Fibroblast of the conjunctiva (primary cell): ENCODE results near the gene CCDC197.

Experiments used
- DNase-seq: peaks from one replicate; pipeline ENCODE4 v3.0.0-alpha.2; 2010; ENCODE audit warnings: low read depth

The CCDC197 gene

DNA sequence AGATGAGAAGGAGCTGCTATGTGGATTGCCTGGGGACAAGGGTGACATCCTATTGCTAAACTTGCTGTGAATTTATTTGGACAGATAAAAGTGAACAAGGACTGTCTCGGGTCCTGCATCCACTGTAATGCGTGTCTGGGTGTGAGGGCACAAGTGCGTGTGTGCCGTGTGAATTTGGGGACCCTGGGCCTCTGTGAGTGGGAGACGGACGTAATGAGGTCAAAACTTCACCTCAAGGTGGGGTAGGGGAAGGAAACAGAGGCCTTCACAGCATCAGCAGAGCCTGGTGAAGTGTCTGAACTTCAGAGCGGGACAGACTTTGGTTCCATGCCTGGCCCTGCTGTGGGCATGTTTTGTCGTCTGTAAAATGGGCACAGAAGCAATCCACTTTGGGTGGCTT lies 35.5 kb upstream of the CCDC197 start:
- no peak for DNase-seq

DNA sequence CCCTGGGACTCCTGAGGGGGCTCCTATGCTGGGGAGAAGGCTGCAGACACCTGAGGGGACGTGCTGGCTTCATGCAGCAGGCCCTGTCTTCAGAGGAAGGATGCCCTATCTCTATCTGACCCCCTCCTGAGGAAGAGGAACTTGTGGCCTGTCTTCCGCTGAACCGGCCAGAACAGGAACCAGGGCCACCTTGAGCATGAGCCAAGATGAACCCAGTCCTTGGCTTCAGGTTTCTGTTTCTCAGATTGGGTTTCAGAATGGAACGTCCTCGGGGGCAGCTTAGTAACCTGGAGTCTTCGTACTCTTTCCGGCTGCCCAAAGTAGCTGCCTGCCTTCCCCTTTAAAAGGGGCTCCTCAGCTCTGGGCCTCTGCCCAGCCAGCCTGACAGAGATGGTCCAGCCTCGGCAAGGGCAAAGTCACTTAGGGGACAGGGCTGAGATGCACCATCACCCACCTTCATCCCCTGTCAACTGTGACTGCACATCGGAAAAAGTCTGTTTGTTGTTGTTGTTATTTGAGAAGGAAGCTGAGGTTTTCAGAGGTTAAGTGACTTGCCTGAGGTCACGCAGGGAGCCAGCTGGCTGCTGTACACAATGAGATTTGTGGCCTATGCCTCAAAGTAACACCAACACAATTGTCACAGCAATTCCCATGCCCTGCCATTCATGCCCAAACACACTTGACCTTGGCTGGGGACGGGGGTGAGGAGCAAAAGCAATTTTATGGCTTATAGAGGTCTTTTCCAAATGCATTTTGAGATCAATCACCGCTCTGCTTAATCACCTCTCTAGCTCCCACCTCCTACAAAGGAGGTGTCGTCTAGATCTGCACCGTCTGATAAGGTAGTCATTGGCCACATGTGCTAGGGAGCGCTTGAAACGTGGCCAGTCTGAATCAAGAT lies 34.1 kb upstream of the CCDC197 start:
- DNase-seq = no peak

DNA sequence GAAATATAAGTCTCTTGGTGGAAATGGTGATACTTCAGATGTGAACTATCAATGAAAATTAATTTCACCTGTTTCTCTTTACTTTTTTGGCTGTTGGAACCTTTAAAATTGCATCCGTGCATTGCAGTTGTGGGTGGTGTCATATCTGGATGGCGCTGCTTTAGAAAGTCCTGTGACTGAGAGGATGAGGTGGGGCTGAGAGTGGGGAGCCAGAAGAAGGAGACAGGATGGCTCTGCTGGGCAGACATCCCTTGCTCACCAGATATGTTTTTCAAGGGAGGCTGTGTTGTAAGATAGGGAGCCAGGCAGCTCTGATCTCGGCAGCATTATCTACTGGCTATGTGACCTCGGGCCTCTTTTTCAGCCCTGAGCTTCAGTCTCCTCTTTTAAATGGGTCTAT lies 33.4 kb upstream of the CCDC197 start:
- no peak for DNase-seq

DNA sequence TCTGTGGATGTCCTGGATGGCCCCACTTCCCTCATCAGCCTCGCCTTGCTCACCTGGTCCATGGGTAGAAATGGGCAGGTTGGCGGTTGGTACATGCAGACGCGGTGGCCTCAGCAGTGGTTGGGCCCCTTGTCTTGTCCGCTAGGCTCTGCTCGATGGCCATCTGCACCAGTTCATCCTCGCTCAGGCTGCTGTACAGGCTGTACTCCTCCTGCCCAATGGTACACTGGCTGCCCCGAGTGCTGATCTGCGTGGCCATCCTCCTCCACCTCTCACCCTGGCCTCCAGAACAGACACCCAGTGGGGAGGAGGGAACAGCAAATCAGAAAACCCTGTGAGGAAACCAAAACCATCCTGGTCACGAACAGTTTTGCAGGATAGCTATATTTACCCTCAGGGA lies 32.8 kb upstream of the CCDC197 start:
- DNase-seq = no peak

DNA sequence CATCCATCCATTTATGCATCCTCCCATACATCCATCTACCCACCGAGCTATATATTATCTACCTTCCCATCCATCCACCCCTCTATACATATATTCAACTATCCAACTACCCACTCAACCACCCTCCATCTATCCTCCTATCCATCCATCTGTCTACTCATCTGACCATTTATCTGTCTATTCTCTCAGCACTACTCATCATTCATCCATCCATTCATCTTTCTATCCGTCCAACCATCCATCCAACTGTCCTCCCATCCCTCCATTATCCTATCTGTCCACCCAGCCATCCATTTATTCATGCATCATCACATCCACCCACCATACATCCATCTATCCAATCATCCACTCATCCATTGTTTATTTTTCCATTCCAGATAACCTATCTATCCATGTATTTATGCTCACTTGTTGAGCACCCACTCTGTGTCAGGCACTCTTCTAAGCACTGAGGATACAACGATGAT lies 32.2 kb upstream of the CCDC197 start:
- DNase-seq = no peak

DNA sequence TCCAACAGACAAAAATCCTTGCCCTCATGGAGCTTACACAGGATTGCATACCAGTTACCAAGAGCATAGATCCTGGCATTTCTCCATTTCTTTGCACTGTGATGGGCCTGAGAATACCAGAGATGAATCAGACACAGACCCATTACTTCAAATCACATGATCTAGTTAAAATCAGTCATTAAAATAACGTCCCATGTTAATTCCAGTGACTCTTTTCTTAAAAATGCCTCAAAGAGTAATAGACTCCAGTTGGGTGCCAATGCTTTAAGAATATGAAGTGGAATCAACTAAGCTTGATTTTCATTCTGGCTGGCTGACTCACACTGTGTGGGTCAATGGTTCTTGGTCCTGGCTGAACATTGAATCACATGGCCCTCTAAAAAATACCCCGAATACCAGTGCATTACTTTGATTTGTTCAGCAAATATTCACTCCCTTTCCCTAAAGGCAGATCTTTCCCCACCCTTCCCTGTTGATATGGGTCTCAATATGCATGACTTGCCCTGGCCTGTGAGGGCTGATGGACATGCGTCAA lies 31.7 kb upstream of the CCDC197 start:
- DNase-seq = peak; percentile 74

DNA sequence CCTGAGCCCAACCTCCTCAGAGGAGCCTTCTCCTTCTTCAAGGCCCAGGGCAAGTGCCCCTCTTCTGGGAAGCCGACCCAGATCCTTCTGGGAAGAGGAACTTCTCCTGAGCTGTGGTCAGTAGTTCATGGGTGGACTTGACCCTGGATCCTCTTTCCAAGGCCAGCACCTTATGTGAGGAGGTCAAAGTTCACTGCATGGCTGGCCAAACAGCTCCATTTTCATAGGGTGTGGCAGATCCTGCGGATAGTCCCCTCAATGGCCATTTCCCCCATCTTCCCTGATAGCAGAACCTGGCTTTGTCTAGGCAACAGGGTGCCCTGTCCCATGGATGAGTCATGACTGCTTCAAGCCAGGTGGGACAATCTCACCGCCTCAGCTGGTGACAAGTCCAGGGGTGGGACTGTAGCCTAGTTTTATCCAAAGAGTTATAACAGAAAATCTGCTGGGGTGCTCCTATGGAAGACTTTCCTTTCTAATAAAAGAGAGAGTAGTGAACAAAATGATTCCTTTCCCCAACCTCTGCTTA lies 31.1 kb upstream of the CCDC197 start:
- DNase-seq = no peak

DNA sequence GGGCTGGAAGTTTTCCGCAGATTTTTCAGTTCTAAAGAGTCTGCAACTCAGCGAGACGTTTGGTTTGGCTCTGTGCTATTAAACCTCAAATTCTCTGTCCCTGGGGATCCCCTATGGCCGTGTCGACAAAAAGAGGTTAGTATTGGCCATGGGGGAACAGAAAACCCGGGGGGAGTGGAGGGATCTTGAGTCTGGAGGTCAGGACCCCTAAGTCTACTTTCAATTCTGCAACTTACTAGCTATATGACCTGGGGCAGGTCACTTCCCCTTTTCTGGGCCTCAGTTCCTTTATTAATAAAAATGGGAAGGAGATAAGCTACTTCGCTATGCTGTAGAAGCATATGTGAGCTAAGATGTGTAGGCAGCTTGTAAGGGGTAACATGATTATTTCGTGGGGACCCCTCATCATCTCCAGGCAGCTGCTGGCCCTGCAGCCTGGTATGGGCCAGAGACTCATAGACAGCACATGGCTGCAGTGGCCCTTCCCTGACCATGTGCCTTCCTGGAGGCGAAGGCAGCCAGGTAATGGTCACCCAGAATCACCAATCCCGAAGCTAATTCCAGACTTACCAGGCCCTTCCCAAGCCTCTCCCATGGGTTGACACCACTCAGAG lies 29.4 kb upstream of the CCDC197 start:
- no peak for DNase-seq

DNA sequence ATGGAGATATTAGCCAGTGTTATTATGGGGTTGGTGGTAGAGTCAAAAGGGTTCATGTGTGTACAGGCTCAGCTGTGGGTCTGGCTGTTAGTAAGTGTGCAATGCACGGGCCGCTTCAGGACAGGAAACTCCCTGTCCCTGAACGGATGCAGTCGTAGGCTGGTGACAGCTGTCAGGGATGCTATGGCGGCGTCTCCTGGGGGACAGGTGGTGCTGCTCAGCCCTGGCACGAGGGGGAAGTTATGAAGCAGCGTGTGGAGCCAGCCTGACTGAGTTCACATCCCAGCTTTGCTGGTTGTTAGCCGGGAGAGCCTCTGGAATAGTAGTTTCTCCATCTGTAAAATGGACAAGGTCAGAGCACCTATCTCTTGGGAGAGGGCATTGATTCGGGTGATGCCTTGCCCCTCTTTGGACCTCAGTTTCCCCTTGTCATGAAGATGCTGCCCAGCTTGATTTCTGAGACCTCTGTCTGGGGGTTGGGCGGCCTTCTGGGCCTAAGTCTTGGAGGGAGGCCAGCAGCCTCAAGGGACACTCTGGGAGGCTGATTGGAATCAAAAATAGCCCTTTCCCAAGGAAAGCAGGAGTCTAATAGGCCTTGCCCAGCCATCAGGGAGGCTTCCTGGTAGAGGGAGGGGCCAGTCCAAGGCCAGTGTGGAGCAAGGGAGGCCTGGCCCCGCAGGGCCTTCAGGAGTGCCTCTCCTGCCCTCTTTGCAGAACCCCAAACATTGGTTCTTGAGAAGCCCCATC lies 27.8 kb upstream of the CCDC197 start:
- DNase-seq = no peak

DNA sequence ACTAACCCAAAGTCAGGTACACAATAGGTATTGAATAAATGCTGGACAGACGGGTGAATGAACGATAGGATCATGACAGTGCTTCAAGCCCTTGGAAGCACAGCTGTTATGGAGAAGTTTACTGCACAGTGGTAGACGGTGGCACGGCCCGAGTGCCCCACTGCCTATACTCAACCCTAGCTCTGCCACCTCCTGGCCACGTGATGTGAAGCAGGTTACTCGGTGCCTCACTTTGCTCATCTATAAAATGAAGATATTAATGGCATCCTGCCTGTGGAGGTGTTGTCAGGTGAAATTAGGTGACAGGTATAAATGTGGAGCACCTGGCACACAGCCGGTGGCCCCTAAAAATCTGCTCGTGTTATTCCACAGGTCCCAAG lies 26.5 kb upstream of the CCDC197 start:
- DNase-seq = no peak

DNA sequence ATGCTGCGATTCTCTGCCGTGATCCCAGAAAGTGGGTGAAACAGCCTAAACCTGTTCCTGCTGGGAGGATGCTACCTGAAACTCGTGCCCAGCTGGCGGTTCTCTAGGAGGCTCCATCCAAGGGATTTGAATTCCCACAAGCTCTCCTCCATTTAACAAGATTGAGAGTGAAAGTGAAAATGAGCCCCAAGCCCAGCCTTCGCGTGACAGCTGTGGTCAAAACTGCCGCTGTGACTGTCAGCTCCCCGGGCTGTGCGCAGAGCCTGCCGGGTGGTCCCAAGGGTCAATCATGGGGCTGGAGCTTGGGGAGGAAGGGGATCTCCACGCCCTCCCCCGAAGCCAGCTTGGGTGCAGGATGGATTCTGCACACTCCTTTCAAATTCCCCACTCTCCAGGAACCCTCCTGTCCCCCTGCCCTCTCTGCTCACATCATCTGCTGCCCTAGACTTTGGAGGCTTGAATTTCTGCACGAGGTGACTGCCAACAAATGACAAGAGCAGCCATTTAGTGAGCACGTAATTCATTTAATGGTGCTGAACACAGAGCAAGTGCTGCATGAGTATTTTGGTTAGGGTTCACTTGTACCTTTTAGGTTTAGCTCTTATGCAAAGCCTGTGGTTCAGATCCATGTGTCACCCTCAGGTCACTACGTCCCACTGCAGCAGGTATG lies 26.0 kb upstream of the CCDC197 start:
- DNase-seq = no peak

DNA sequence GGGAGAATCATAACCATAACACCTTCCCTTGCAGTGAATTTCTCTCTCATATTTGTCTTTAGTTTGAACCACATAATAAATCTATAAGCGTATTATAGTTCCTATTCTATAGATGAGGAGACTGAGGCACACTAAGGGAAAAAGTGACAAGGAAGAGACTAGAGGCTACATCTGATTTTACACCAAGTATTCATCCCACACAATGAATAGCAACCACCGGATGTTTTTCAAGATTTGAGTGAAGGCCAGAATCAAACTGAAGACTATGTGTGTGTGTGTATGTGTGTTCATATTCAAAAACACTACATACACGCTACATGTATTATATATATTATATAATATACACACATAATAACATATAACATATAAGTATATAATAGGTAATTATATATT lies 25.5 kb upstream of the CCDC197 start:
- DNase-seq = no peak

DNA sequence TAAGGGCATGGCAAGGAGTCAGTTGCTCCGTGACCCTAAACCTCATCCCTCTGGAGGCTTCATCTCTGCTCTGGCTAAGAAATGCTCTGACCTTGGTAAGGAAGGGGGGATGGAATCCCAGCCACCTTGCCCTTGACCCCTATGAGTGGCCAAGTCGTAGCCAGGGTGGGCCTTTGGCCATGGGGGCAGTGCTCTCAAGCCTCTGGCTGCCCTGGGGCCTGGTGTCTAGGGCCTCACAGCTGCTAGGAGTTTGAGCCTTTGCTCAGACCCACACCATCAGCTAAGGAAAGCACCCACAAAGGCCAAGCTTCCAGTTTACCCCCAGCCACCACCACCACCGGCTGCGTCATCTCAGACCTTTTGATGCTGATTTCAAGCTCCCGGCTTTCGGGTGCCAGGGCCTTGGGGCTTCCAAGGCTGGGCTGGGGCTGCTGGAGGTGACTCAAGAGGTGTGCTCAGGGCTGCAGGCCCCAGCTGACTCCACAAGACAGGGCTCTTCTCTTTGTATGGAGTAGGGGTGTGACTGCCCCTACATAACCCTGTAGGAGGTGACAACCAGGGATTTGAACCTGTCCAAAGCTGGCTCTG lies 24.4 kb upstream of the CCDC197 start:
- no peak for DNase-seq

DNA sequence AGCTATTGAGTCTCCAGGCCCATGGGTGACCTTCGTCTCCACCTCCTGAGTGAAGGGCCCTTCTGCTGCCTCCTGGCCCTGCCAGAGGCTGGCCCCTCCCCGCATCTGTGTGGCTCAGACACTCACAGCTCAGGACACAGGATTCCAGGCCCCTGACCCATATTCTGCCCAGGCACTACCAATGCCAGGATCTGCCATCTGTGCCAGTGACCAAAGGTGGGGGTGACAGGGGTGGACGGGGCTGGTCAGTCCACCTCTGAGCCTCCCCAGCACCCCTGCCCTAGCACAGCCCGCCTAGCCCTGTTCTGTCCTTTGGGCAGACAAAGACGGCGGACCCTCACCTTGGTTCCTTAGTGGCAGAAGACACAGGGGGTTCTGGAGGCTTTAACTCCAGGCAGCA lies 23.5 kb upstream of the CCDC197 start:
- no peak for DNase-seq

DNA sequence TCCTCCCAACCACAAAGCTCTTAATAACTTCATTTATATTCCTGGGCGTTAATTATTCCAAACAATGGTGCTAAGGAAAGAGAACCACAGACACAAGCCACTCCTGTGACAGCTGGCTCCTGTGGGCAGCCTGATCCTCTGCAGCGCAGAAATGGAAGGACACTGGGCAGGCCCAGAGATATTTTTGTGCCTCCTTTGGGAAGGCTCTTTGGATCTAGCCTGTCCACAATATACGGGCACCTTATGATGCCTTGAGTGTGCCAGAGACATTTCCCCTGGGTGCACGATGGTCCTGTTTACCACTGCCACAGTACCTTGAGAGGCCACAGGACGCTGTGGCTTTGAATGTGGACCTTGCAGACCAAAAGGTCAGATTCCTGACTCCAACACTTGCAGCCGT lies 22.8 kb upstream of the CCDC197 start:
- no peak for DNase-seq

DNA sequence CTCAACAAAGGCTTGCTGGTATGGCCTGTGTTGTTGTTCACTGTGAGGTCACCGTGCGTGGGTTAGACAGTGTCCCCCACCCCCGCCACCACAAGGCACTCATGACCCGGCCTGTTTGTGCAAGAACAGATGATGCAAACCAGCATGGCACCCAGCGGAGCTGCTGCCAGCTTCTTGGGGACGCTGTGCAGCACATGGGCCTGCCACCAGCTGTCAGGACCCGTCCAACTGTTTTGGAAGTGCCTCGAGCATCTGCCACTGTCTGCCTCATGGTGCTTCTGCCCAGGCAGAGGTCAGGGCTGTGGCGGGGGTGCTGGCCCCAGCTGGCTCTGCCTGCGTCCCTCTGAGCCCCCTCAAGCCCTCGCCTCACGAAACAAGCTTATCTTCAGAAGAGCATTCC lies 22.3 kb upstream of the CCDC197 start:
- no peak for DNase-seq

DNA sequence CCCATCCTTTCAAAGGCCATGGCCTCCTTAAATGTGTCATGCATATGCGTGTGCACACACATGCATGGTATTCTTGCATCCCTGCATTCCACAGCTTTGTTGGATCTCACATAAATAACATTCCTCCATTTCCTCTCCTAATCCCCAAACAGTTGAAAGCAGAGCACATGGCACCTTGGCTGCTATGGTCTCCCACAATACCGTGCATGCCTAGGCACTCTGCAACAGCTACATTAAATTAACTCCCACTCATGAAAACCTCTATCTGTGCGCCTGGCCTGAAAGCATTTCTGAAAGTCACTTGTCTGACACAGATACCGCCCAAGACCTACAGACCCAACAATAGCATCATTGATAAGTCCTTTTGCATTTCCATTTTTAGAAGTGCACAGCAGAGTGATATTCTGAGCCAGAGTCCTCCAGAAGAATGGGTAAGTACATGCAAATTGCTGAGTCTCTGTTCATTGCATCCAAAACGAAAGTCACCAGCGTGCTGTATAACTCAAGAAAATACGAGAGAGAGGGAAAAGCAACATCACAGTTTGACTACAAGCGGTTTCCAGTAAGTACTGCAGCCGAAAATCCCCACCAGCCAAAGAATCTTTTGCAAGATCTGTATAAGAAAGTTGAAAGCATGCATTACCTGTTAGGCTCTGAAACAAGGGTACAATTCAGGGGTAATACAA lies 21.2 kb upstream of the CCDC197 start:
- no peak for DNase-seq

DNA sequence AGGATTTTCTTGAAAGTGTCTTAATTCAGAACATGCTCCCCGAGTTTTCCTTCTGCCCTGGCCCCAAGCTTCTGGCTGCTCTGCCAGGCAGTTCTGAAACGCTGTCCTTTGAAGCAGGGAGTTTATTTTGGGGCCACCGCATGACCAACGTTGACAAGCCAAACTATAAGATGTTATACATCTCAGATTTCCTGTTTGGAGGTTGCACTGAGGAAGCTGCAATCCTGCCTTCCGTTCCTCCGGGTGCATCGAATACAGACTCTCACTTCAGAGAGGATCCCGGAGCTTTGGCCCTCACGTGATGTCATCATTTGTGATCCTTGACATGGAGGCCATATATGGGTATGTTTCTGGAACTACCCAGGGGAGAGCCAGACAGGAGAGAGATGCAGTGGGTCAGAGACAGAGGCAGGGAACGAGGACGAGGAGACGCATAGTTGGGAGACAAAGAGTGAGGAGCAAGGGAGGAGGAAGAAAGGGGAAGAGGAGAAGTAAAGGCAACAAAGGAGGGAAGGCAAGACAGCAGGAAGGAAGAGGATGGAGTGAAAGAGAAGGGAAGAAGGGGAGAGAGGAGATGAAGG lies 20.5 kb upstream of the CCDC197 start, which contains the start of gene ASB2:
Gene ASB2 (minus strand): TSS at position 94 of the 581 bp plus-strand sequence. CDS start 12,031 bp downstream, outside the sequence.
- no peak for DNase-seq

DNA sequence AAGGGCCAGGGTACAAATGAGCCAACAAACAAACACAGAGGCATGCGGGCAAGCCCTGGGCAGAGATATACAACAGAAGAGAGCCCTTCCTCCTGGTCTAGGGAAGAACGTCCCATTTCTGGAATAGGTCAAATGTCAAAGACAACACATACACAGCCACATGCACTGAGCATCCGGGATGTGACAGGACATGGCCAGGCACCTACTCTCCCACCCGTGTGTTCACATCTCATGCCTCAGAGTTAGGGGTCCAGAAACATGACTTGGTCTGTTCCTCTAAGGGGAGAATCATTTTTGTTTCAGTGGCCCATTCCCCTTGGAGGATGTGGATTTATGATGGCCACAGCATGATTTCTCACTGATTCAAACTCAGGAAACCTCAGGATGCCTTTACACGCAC lies 19.9 kb upstream of the CCDC197 start:
- no peak for DNase-seq
